ENCODE data around the gene THTPA.

Gene THTPA, protein sequence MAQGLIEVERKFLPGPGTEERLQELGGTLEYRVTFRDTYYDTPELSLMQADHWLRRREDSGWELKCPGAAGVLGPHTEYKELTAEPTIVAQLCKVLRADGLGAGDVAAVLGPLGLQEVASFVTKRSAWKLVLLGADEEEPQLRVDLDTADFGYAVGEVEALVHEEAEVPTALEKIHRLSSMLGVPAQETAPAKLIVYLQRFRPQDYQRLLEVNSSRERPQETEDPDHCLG

DNA sequence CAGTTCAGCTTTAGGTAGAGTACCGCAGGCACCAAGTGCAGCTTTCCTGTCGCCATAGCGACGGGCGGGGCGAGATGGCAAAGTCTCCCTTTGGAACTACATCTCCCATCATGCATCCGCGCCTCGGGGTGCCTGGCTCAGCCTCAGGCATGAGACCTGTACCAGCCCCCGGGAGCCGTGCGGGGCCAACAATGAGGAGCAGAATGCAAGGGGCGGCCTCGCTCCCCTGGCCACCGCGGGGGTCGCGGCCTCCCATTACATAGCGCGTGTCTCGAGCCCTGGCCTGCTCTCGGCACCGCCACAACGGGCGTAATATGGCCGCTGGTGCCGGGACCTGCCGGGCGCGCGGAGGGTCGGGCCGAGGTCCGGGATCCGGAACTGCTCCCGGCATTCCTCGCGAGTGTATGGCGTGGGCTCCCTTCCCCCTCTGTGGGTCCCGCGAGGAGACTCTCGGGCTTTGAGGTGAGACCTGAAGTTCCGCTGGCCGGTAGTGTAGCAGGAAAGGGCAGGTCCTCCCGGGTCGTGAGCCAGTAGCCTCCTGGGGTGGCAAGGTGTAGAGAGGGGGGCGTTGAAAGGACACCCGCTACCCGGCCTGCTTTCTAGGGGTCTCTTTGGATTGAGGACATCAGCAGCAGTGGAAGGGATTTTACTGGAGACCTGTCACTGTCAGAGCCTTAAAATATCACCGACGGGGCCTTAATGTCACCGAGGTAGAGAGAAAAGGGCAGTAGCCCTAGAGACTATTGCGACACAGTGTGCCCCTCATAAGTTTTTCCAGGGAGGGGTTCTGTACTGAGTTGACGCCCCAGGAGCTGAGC, at the start of gene THTPA:
Gene THTPA, plus strand, starts transcription at position 390 of the 818 bp plus-strand sequence. CDS start 487 bp downstream, outside the sequence.
- H3K4me1 ChIP-seq (ENCODE audit: control insufficient read depth, insufficient read depth, low read length), result peaks cover 18% of the 10 kb centered on the region
- peak within 1 kb of the TSS; percentile 95 for H3K27ac ChIP-seq (ENCODE audit: low read depth, low read length)
- no peaks in the 10 kb centered on the region for H3K27me3 ChIP-seq (ENCODE audit: control insufficient read depth, insufficient read depth, low read length)
- H3K36me3 ChIP-seq (ENCODE audit: control insufficient read depth, insufficient read depth, low read length), result peaks cover 32% of the 10 kb centered on the region
- H3K4me3 ChIP-seq (ENCODE audit: low read depth, low read length), result peak within 1 kb of the TSS; percentile 86
- no peaks in the 10 kb centered on the region for H3K9me3 ChIP-seq (ENCODE audit: control insufficient read depth, insufficient read depth, low read depth, low read length)
- H3K9ac ChIP-seq (ENCODE audit: low read length), result peak within 1 kb of the TSS; percentile 92

DNA sequence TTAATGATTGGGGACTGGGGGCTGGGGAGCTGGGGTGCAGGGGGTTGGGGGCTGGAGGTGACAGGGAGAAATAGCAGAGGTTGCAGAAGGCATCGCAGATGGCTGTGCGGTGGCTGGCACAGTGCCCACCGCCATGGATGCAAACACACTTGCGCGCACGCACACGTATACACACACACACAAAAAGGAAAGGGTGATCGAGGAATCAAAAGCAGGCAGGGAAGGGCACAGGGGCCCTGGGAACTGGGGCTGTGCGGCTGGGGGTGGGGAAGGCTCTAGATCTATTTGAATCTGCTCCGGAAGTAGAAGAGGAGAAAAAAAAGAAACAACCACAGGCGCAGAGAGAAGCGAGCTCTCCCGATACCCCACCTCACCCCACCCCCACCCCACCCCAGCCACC, 43.9 kb upstream of the THTPA start:
- H3K9me3 ChIP-seq (ENCODE audit: control insufficient read depth, insufficient read depth, low read depth, low read length), result no peaks in the 10 kb centered on the region
- H3K9ac ChIP-seq (ENCODE audit: low read length), result no peak overlapping the region
- H3K27ac ChIP-seq (ENCODE audit: low read depth, low read length), result no peak overlapping the region
- H3K36me3 ChIP-seq (ENCODE audit: control insufficient read depth, insufficient read depth, low read length), result no peaks in the 10 kb centered on the region
- no peak overlapping the region for H3K4me3 ChIP-seq (ENCODE audit: low read depth, low read length)
- no peaks in the 10 kb centered on the region for H3K27me3 ChIP-seq (ENCODE audit: control insufficient read depth, insufficient read depth, low read length)
- 0 out of 2 replicates have a peak, but pooled peaks cover 3% of the 10 kb centered on the region for H3K4me1 ChIP-seq (ENCODE audit: control insufficient read depth, insufficient read depth, low read length)

DNA sequence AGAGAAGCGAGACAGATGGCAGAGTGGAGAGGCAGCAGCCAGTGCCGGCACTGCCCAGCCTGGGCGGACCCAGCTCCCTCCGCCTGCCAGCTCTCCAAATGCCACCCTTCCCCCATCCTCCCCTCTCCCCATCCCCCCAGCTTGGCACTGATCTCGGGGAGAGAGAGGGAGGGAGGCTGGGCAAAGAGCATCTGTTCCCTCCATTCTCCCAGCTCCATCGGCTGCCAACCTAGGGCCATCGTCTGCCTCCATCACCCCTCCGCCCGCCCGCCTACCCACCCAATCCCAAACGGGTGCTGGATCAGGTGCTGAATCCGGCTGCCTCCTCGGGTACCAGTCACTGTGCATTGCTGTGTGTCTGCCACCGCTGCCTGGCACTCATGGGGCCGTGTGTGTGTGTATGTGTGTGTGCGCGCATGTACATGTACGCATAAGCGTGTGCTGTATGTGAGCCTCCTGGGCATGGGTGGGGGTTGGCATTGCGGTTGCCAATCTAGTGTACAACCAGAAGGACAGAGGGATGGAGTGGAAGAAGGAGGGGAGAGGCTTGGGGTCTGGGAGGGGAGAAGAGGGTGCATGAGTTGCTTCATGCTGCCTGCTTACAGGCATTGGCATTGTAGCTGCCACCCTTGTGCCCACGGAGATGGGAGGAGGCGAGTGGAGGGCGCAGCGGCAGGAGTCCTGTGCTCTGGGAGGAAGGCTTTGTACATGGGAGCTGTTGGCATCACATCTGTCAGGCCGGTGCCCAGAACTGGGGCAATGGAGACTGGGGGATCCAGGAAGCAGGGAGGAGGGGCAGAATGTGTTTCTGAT, 42.9 kb upstream of the THTPA start:
- Histone ChIP-seq H3K9ac (ENCODE audit: low read length) (no peak overlapping the region), H3K36me3 (ENCODE audit: control insufficient read depth, insufficient read depth, low read length) (no peaks in the 10 kb centered on the region), H3K27ac (ENCODE audit: low read depth, low read length) (no peak overlapping the region), H3K4me3 (ENCODE audit: low read depth, low read length) (no peak overlapping the region), H3K27me3 (ENCODE audit: control insufficient read depth, insufficient read depth, low read length) (no peaks in the 10 kb centered on the region), H3K4me1 (ENCODE audit: control insufficient read depth, insufficient read depth, low read length) (0 out of 2 replicates have a peak, but pooled peaks cover 3% of the 10 kb centered on the region), H3K9me3 (ENCODE audit: control insufficient read depth, insufficient read depth, low read depth, low read length) (no peaks in the 10 kb centered on the region)

DNA sequence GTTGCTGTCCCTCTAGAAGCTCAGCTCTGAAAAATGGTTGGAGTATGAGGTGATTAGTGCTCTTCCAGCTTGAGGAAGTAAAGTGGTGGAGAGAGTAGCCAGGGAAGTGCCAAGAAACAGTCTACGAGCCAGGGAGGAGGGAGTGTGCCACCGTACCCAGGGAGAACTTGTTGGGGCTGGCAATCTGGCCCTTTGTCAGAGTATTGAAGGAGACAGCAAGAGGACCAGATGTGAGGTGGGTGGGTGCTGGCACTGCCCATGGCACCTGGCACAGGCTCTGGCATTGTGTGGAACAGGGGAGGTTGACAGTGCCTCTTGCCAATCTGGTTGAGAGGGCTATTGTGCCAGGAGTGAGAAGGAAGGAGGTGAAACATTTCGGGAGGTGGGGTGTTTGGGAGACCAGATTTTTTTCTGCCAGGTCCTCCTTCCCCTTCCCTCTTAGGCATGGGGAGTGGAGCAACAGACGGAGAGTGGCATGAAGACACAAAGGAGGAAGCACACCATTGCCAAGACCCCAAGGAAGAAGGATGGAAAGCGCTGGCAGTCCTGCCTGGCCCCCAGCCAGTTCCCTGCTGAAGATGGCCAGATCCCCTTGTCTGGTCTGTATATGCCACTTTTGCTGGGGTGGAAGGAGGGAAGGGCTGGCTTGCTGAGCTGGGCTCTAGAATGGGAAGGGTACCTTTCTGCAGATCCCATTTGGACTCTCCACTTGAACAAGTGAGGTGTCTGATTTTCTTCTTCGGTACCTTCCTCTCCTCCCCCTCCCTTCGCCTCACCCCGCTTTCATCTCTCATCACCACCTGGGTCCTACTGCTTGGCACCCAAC, 42.0 kb upstream of the THTPA start:
- H3K9me3 ChIP-seq (ENCODE audit: control insufficient read depth, insufficient read depth, low read depth, low read length), result no peaks in the 10 kb centered on the region
- no peaks in the 10 kb centered on the region for H3K27me3 ChIP-seq (ENCODE audit: control insufficient read depth, insufficient read depth, low read length)
- peaks cover 11% of the 10 kb centered on the region for H3K4me1 ChIP-seq (ENCODE audit: control insufficient read depth, insufficient read depth, low read length)
- no peak overlapping the region for H3K4me3 ChIP-seq (ENCODE audit: low read depth, low read length)
- H3K9ac ChIP-seq (ENCODE audit: low read length), result no peak overlapping the region
- no peak overlapping the region for H3K27ac ChIP-seq (ENCODE audit: low read depth, low read length)
- no peaks in the 10 kb centered on the region for H3K36me3 ChIP-seq (ENCODE audit: control insufficient read depth, insufficient read depth, low read length)

- no peaks in the 10 kb centered on the region for H3K27me3 ChIP-seq (ENCODE audit: control insufficient read depth, insufficient read depth, low read length)
- H3K9me3 ChIP-seq (ENCODE audit: control insufficient read depth, insufficient read depth, low read depth, low read length), result no peaks in the 10 kb centered on the region
- H3K4me1 ChIP-seq (ENCODE audit: control insufficient read depth, insufficient read depth, low read length), result peaks cover 11% of the 10 kb centered on the region
- H3K9ac ChIP-seq (ENCODE audit: low read length), result no peak overlapping the region
- no peak overlapping the region for H3K4me3 ChIP-seq (ENCODE audit: low read depth, low read length)
- H3K36me3 ChIP-seq (ENCODE audit: control insufficient read depth, insufficient read depth, low read length), result no peaks in the 10 kb centered on the region
- H3K27ac ChIP-seq (ENCODE audit: low read depth, low read length), result no peak overlapping the region
Measured at GRCh38 chr14:23514644-23514957, 41.5 kb upstream of the THTPA start.

- no peaks in the 10 kb centered on the region for H3K9me3 ChIP-seq (ENCODE audit: control insufficient read depth, insufficient read depth, low read depth, low read length)
- H3K27me3 ChIP-seq (ENCODE audit: control insufficient read depth, insufficient read depth, low read length), result no peaks in the 10 kb centered on the region
- no peaks in the 10 kb centered on the region for H3K36me3 ChIP-seq (ENCODE audit: control insufficient read depth, insufficient read depth, low read length)
- no peak overlapping the region for H3K27ac ChIP-seq (ENCODE audit: low read depth, low read length)
- H3K4me3 ChIP-seq (ENCODE audit: low read depth, low read length), result no peak overlapping the region
- peaks cover 16% of the 10 kb centered on the region for H3K4me1 ChIP-seq (ENCODE audit: control insufficient read depth, insufficient read depth, low read length)
- H3K9ac ChIP-seq (ENCODE audit: low read length), result no peak overlapping the region
Measured at GRCh38 chr14:23517650-23518326, 38.3 kb upstream of the THTPA start.

- H3K27ac ChIP-seq (ENCODE audit: low read depth, low read length), result no peak overlapping the region
- 0 out of 2 replicates have a peak, but pooled peaks cover 3% of the 10 kb centered on the region for H3K36me3 ChIP-seq (ENCODE audit: control insufficient read depth, insufficient read depth, low read length)
- H3K4me1 ChIP-seq (ENCODE audit: control insufficient read depth, insufficient read depth, low read length), result peaks cover 21% of the 10 kb centered on the region
- H3K9me3 ChIP-seq (ENCODE audit: control insufficient read depth, insufficient read depth, low read depth, low read length), result no peaks in the 10 kb centered on the region
- no peaks in the 10 kb centered on the region for H3K27me3 ChIP-seq (ENCODE audit: control insufficient read depth, insufficient read depth, low read length)
- H3K9ac ChIP-seq (ENCODE audit: low read length), result no peak overlapping the region
- H3K4me3 ChIP-seq (ENCODE audit: low read depth, low read length), result no peak overlapping the region
Measured at GRCh38 chr14:23518709-23519108, 37.4 kb upstream of the THTPA start.

GRCh38 chr14:23520899-23521533, 35.1 kb upstream of the THTPA start:
- Histone ChIP-seq H3K4me3 (ENCODE audit: low read depth, low read length) (no peak overlapping the region), H3K9me3 (ENCODE audit: control insufficient read depth, insufficient read depth, low read depth, low read length) (no peaks in the 10 kb centered on the region), H3K36me3 (ENCODE audit: control insufficient read depth, insufficient read depth, low read length) (peaks cover 12% of the 10 kb centered on the region; the same call in 1 of the 2 replicates), H3K4me1 (ENCODE audit: control insufficient read depth, insufficient read depth, low read length) (peaks cover 26% of the 10 kb centered on the region), H3K27me3 (ENCODE audit: control insufficient read depth, insufficient read depth, low read length) (no peaks in the 10 kb centered on the region), H3K27ac (ENCODE audit: low read depth, low read length) (no peak overlapping the region), H3K9ac (ENCODE audit: low read length) (no peak overlapping the region)

GRCh38 chr14:23521785-23522640, 34.1 kb upstream of the THTPA start:
- H3K9me3 ChIP-seq (ENCODE audit: control insufficient read depth, insufficient read depth, low read depth, low read length), result no peaks in the 10 kb centered on the region
- H3K27ac ChIP-seq (ENCODE audit: low read depth, low read length), result no peak overlapping the region
- H3K9ac ChIP-seq (ENCODE audit: low read length), result no peak overlapping the region
- H3K27me3 ChIP-seq (ENCODE audit: control insufficient read depth, insufficient read depth, low read length), result no peaks in the 10 kb centered on the region
- H3K4me3 ChIP-seq (ENCODE audit: low read depth, low read length), result no peak overlapping the region
- peaks cover 22% of the 10 kb centered on the region; the same call in 1 of the 2 replicates for H3K36me3 ChIP-seq (ENCODE audit: control insufficient read depth, insufficient read depth, low read length)
- H3K4me1 ChIP-seq (ENCODE audit: control insufficient read depth, insufficient read depth, low read length), result peaks cover 26% of the 10 kb centered on the region

Measured in HUES6 (cell line).